SU-DHL-6 (cell line): Measurements from ENCODE around the gene TSPAN31.

ENCODE experiments used
- H2AFZ ChIP-seq: fragments of 200-600 bp; sonication (generic); 2 replicates; pipeline ENCODE4 v1.6.1; 2014; ENCODE audit warnings: low read depth, mild to moderate bottlenecking, moderate library complexity, mixed read lengths, antibody characterized with exemption, low read length; ENCODE audit not compliant: severe bottlenecking
- H3F3A ChIP-seq: fragments of 200-600 bp; shearing (Covaris generic); 2 replicates; pipeline ENCODE4 v1.6.0; 2016; ENCODE audit warnings: antibody characterized with exemption, mild to moderate bottlenecking; ENCODE audit not compliant: insufficient read depth
- H3K27ac ChIP-seq: fragments of 200-600 bp; sonication (generic); 2 replicates; pipeline ENCODE4 v1.5.1; 2016; ENCODE audit warnings: low read depth, mild to moderate bottlenecking, low read length, moderate library complexity, mixed read lengths
- H3K27me3 ChIP-seq: fragments of 200-600 bp; sonication (generic), shearing (Covaris generic); 2 replicates; pipeline ENCODE4 v1.6.0; 2014; ENCODE audit warnings: mild to moderate bottlenecking, low read length
- H3K36me3 ChIP-seq: fragments of 200-600 bp; sonication (generic); 2 replicates; pipeline ENCODE4 v1.6.1; 2014; ENCODE audit warnings: mild to moderate bottlenecking, low read length, mixed read lengths
- H3K4me2 ChIP-seq: fragments of 300-600, 200-600 bp; shearing (Covaris generic), sonication (generic); 2 replicates; pipeline ENCODE4 v1.6.0; 2014; ENCODE audit warnings: low read length, low read depth, mild to moderate bottlenecking; ENCODE audit not compliant: poor library complexity, severe bottlenecking
- H3K4me3 ChIP-seq: fragments of 200-600 bp; sonication (generic); 2 replicates; pipeline ENCODE4 v1.5.1; 2014; ENCODE audit warnings: antibody characterized with exemption, low read length, mild to moderate bottlenecking, mixed read lengths; ENCODE audit not compliant: insufficient read depth, poor library complexity, severe bottlenecking
- H3K79me2 ChIP-seq: fragments of 200-600 bp; sonication (generic); 2 replicates; pipeline ENCODE4 v1.6.1; 2014; ENCODE audit warnings: mild to moderate bottlenecking, low read length, moderate library complexity; ENCODE audit not compliant: insufficient read depth
- H3K9ac ChIP-seq: fragments of 200-600 bp; sonication (generic); 2 replicates; pipeline ENCODE4 v1.7.0; 2014; ENCODE audit warnings: mild to moderate bottlenecking, low read length
- H3K9me2 ChIP-seq: fragments of 200-600 bp; sonication (generic); replicated peaks from 2 replicates; pipeline ENCODE4 v1.6.1; 2014; ENCODE audit warnings: low read length; ENCODE audit not compliant: insufficient read depth
- H3K9me3 ChIP-seq: fragments of 200-600 bp; sonication (generic); 2 replicates; pipeline ENCODE4 v1.6.1; 2014; ENCODE audit warnings: low read length, mixed read lengths; ENCODE audit not compliant: insufficient read depth
- H4K20me1 ChIP-seq: fragments of 200-600 bp; sonication (generic); 2 replicates; pipeline ENCODE4 v1.6.1; 2014; ENCODE audit warnings: low read depth, mild to moderate bottlenecking, antibody characterized with exemption, low read length, moderate library complexity, mixed read lengths
- EZH2phosphoT487 ChIP-seq: fragments of 200-600 bp; sonication (generic), shearing (Covaris generic); conservative IDR thresholded peaks from 2 replicates; pipeline ENCODE4 v1.6.1; 2018; ENCODE audit warnings: mild to moderate bottlenecking, antibody characterized with exemption, low read length, moderate library complexity, mixed read lengths
- TF ChIP-seq, protein P1 (sequence below): fragments of 200-600 bp; sonication (generic); IDR thresholded peaks from one replicate; pipeline ENCODE4 v1.5.1; 2017; ENCODE audit warnings: antibody characterized with exemption, mild to moderate bottlenecking, low read length, moderate library complexity; ENCODE audit not compliant: insufficient read depth, poor library complexity, severe bottlenecking

TSPAN31 gene

DNA sequence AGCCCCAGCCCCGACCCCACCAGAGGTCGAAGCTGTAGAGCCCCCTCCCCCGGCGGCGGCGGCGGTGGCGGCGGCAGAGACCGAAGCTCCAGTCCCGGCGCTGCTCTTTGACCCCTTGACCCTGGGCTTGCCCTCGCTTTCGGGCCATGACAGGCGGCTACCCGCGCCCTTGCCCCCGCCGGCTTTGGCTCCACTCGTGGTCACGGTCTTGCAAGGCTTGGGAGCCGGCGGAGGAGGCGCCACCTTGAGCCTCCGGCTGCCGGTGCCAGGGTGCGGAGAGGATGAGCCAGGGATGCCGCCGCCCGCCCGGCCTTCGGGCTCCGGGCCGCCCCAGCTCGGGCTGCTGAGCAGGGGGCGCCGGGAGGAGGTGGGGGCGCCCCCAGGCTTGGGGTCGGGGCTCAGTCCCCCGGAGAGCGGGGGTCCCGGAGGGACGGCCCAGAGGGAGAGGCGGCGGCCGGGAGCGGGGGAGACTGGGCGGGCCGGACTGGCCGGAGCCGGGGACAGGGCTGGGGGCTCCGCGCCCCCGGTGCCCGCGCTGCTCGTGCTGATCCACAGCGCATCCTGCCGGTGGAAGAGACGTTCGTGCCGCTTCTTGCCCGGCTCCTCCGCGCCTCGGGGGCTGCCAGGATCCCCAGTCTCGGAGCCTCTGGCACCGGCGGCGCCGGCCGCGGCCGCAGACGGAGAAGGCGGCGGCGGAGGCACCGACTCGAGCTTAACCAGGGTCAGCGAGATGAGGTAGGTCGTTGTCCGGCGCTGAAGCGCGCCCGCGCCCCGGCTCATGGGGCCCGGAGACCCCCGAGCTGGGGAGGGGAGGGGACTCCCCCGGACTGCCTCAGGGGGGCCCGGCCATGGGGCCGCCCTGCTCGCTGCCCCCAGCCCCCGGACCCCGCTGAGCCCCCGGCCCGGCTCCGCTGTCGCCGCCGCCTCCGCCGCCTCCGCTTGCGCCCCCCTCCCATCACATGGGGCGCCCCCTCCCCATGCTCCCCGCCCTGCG is 7.1 kb upstream of the TSPAN31 start:
- no peaks in the 10 kb centered on the region for H3K9me3 ChIP-seq
- H3K36me3 ChIP-seq = no peaks in the 10 kb centered on the region
- H2AFZ ChIP-seq = no peak overlapping the region
- peaks cover 12% of the 10 kb centered on the region for H3K79me2 ChIP-seq
- no peaks in the 10 kb centered on the region for H3K27me3 ChIP-seq
- H3K27ac ChIP-seq = no peak overlapping the region
- no peak for TF ChIP-seq EZH2phosphoT487
- H3F3A ChIP-seq = peaks cover 2% of the 10 kb centered on the region; the same call in 1 of the 2 replicates
- H4K20me1 ChIP-seq = no peaks in the 10 kb centered on the region
- no peak overlapping the region for H3K9ac ChIP-seq
- H3K9me2 ChIP-seq = no peaks in the 10 kb centered on the region
- no peak overlapping the region for H3K4me2 ChIP-seq
- H3K4me3 ChIP-seq = no peak overlapping the region

DNA sequence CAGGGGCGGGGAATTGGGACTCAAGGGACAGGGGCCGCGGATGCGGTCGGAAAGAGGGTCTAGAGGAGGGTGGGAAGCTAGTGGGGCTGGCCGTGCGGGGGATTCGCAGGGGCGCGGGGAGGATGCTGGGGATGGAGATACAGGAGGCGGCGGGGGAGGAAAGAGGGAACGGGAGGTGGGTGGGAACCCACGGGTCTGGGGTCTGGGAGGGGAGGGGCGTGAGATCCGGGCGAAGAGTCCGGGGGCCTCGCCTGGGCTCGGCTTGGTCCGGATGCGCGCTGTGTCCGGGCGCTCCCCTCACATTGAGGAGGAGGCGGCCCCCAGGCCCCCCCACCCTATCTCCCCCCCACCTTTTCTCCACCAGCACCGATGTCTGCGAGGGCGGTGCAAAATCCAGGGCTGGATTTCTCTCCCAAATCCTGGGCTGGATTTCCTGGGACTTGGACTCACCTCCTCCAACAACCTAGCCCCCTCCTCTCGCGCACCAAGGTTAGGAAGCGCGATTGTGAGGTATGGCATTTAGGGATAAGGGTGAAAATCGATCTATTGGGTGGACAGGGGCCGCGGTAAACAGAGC is 6.1 kb upstream of the TSPAN31 start, which contains the start of gene AGAP2:
AGAP2 (minus strand) TSS at position 82 of the 577 bp plus-strand sequence. CDS start 496 bp downstream, outside the sequence.
- no peak within 1 kb of the TSS for H3K4me3 ChIP-seq
- no peaks in the 10 kb centered on the region for H3K27me3 ChIP-seq
- no peak within 1 kb of the TSS for H3K27ac ChIP-seq
- H3F3A ChIP-seq = peaks cover 5% of the 10 kb centered on the region; the same call in 1 of the 2 replicates
- no peaks in the 10 kb centered on the region for H3K36me3 ChIP-seq
- H3K9me3 ChIP-seq = no peaks in the 10 kb centered on the region
- H3K9me2 ChIP-seq = no peaks in the 10 kb centered on the region
- TF ChIP-seq EZH2phosphoT487 = no peak
- TF ChIP-seq, protein P1, sequence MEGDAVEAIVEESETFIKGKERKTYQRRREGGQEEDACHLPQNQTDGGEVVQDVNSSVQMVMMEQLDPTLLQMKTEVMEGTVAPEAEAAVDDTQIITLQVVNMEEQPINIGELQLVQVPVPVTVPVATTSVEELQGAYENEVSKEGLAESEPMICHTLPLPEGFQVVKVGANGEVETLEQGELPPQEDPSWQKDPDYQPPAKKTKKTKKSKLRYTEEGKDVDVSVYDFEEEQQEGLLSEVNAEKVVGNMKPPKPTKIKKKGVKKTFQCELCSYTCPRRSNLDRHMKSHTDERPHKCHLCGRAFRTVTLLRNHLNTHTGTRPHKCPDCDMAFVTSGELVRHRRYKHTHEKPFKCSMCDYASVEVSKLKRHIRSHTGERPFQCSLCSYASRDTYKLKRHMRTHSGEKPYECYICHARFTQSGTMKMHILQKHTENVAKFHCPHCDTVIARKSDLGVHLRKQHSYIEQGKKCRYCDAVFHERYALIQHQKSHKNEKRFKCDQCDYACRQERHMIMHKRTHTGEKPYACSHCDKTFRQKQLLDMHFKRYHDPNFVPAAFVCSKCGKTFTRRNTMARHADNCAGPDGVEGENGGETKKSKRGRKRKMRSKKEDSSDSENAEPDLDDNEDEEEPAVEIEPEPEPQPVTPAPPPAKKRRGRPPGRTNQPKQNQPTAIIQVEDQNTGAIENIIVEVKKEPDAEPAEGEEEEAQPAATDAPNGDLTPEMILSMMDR = no peak
- no peak within 1 kb of the TSS for H2AFZ ChIP-seq
- H3K79me2 ChIP-seq = peaks cover 12% of the 10 kb centered on the region
- H3K9ac ChIP-seq = no peak within 1 kb of the TSS
- no peak within 1 kb of the TSS for H3K4me2 ChIP-seq
- H4K20me1 ChIP-seq = no peaks in the 10 kb centered on the region

DNA sequence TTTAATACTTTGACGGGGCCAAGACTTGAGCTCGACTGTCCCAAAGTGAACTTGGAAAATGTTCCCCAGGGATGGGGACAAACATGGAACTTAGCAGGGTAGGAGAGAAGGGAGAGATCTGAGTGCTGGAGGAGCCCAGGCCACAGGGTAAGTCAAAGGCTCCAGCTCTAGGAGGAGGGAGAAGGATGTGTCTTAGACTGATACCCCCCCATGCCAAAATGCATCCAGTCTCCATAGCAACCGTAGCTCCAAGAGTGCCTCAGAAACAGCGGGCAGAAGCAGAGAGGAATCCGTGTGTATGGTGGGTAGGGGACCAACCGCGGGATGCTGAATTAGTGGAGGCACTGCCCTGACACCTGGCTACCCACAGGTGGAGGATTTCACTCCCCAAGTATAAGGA is 5.5 kb upstream of the TSPAN31 start:
- Histone ChIP-seq H3K36me3 (no peaks in the 10 kb centered on the region), H3K79me2 (peaks cover 12% of the 10 kb centered on the region), H3K27ac (no peak overlapping the region), H3K4me3 (no peak overlapping the region), H4K20me1 (no peaks in the 10 kb centered on the region), H3F3A (peaks cover 5% of the 10 kb centered on the region; the same call in 1 of the 2 replicates), H2AFZ (no peak overlapping the region), H3K4me2 (no peak overlapping the region), H3K9me3 (no peaks in the 10 kb centered on the region), H3K9ac (no peak overlapping the region), H3K9me2 (no peaks in the 10 kb centered on the region), H3K27me3 (no peaks in the 10 kb centered on the region)
- TF ChIP-seq, protein P1 = no peak
- no peak for TF ChIP-seq EZH2phosphoT487
